ENCODE measurements around the gene TWIST2.

The TWIST2 gene

GRCh38 chr2:238947920-238948710 is 100.2 kb downstream of the TWIST2 start:
- H3K9me2 ChIP-seq (replicated peaks; ENCODE audit: low read depth, low read length), result no peaks in the 10 kb centered on the region
- H4K20me1 ChIP-seq (ENCODE audit: insufficient read depth, low read length, poor library complexity, severe bottlenecking), result no peaks in the 10 kb centered on the region
- H3K4me2 ChIP-seq (ENCODE audit: low read depth, low read length, poor library complexity, severe bottlenecking), result no peak overlapping the region
- no peak overlapping the region for H2AFZ ChIP-seq (ENCODE audit: low read length)
- no peaks in the 10 kb centered on the region for H3F3A ChIP-seq (ENCODE audit: low read depth)
- TF ChIP-seq CTCF (conservative IDR thresholded peaks at IDR 0.05; ENCODE audit: low read length) (no peak), EZH2phosphoT487 (IDR thresholded peaks at IDR 0.05; ENCODE audit: borderline replicate concordance) (no peak)
- no peak overlapping the region for H3K4me3 ChIP-seq (ENCODE audit: low read length, poor library complexity, severe bottlenecking)
- H3K9ac ChIP-seq (ENCODE audit: low read depth, low read length, poor library complexity, severe bottlenecking), result no peak overlapping the region
- H3K4me1 ChIP-seq (ENCODE audit: insufficient read depth, low read length, poor library complexity, severe bottlenecking), result no peaks in the 10 kb centered on the region
- no peaks in the 10 kb centered on the region for H3K79me2 ChIP-seq (ENCODE audit: insufficient read depth, low read length)
- no peaks in the 10 kb centered on the region for H3K27me3 ChIP-seq (ENCODE audit: insufficient read depth, low read length, poor library complexity, severe bottlenecking)
- no peaks in the 10 kb centered on the region for H3K36me3 ChIP-seq (ENCODE audit: insufficient read depth, low read length)
- H3K9me3 ChIP-seq (ENCODE audit: insufficient read depth, low read depth, low read length), result no peaks in the 10 kb centered on the region; the same call in 1 of the 2 replicates

GRCh38 chr2:238948765-238949641 is 101.1 kb downstream of the TWIST2 start:
- no peaks in the 10 kb centered on the region; the same call in 1 of the 2 replicates for H3K9me3 ChIP-seq (ENCODE audit: insufficient read depth, low read depth, low read length)
- no peaks in the 10 kb centered on the region for H3K27me3 ChIP-seq (ENCODE audit: insufficient read depth, low read length, poor library complexity, severe bottlenecking)
- TF ChIP-seq EZH2phosphoT487 (IDR thresholded peaks at IDR 0.05; ENCODE audit: borderline replicate concordance) (no peak), CTCF (conservative IDR thresholded peaks at IDR 0.05; ENCODE audit: low read length) (no peak)
- H3K9ac ChIP-seq (ENCODE audit: low read depth, low read length, poor library complexity, severe bottlenecking), result no peak overlapping the region
- H3K4me1 ChIP-seq (ENCODE audit: insufficient read depth, low read length, poor library complexity, severe bottlenecking), result no peaks in the 10 kb centered on the region
- no peaks in the 10 kb centered on the region for H3F3A ChIP-seq (ENCODE audit: low read depth)
- H2AFZ ChIP-seq (ENCODE audit: low read length), result no peak overlapping the region
- no peak overlapping the region for H3K4me2 ChIP-seq (ENCODE audit: low read depth, low read length, poor library complexity, severe bottlenecking)
- H3K4me3 ChIP-seq (ENCODE audit: low read length, poor library complexity, severe bottlenecking), result no peak overlapping the region
- no peaks in the 10 kb centered on the region for H3K9me2 ChIP-seq (replicated peaks; ENCODE audit: low read depth, low read length)
- no peaks in the 10 kb centered on the region for H4K20me1 ChIP-seq (ENCODE audit: insufficient read depth, low read length, poor library complexity, severe bottlenecking)
- no peaks in the 10 kb centered on the region for H3K79me2 ChIP-seq (ENCODE audit: insufficient read depth, low read length)
- H3K36me3 ChIP-seq (ENCODE audit: insufficient read depth, low read length), result no peaks in the 10 kb centered on the region

GRCh38 chr2:238949710-238950345 is 101.9 kb downstream of the TWIST2 start:
- no peaks in the 10 kb centered on the region for H3K4me1 ChIP-seq (ENCODE audit: insufficient read depth, low read length, poor library complexity, severe bottlenecking)
- no peaks in the 10 kb centered on the region for H3K27me3 ChIP-seq (ENCODE audit: insufficient read depth, low read length, poor library complexity, severe bottlenecking)
- no peaks in the 10 kb centered on the region for H3K79me2 ChIP-seq (ENCODE audit: insufficient read depth, low read length)
- H4K20me1 ChIP-seq (ENCODE audit: insufficient read depth, low read length, poor library complexity, severe bottlenecking), result no peaks in the 10 kb centered on the region
- H3K36me3 ChIP-seq (ENCODE audit: insufficient read depth, low read length), result no peaks in the 10 kb centered on the region
- no peaks in the 10 kb centered on the region for H3K9me2 ChIP-seq (replicated peaks; ENCODE audit: low read depth, low read length)
- H3K9me3 ChIP-seq (ENCODE audit: insufficient read depth, low read depth, low read length), result no peaks in the 10 kb centered on the region; the same call in 1 of the 2 replicates
- no peak overlapping the region for H3K4me2 ChIP-seq (ENCODE audit: low read depth, low read length, poor library complexity, severe bottlenecking)
- H3K4me3 ChIP-seq (ENCODE audit: low read length, poor library complexity, severe bottlenecking), result no peak overlapping the region
- no peak overlapping the region for H2AFZ ChIP-seq (ENCODE audit: low read length)
- no peaks in the 10 kb centered on the region for H3F3A ChIP-seq (ENCODE audit: low read depth)
- TF ChIP-seq EZH2phosphoT487 (IDR thresholded peaks at IDR 0.05; ENCODE audit: borderline replicate concordance) (no peak), CTCF (conservative IDR thresholded peaks at IDR 0.05; ENCODE audit: low read length) (no peak)
- no peak overlapping the region for H3K9ac ChIP-seq (ENCODE audit: low read depth, low read length, poor library complexity, severe bottlenecking)

Measured in Loucy (cell line).